ENCODE measurements around the gene CHMP3. TPM values are rescaled to one million over a fixed set of nuclear protein-coding genes. Genes with fewer than 3 reads are reported as not detected.

The CHMP3 gene
- 149 TPM for total RNA-seq
- long read RNA-seq, transcript CHMP3-201 (6 exons, 3,171 nt) = major isoform, 168 of 195 reads
- long read RNA-seq, partial matches to known transcripts = 1 of 195 reads
- long read RNA-seq, other reads (novel, unspliced or antisense) = 25 of 195 reads

- Histone ChIP-seq H3K9me3 (replicated peaks) (no peaks in the 10 kb centered on the region), H3K4me1 (peaks cover 59% of the 10 kb centered on the region), H3K36me3 (no peaks in the 10 kb centered on the region), H3K27me3 (ENCODE audit: low read depth) (no peaks in the 10 kb centered on the region), H3K4me3 (peak within 1 kb of the TSS; percentile 81), H3K27ac (replicated peaks) (peak within 1 kb of the TSS; percentile 99)
- peak; percentile 96 for DNase-seq
- TF ChIP-seq CTCF (IDR thresholded peaks at IDR 0.05; ENCODE audit: borderline replicate concordance) = no peak
- intact Hi-C loops (cut with micrococcal nuclease) = no loop called here
These were observed at the start of gene CHMP3 for GRCh38 chr2:86562922-86563649. Gene CHMP3, minus strand, starts transcription at chr2:86563443. Its CDS starts 95 bp downstream, at chr2:86563348.

GRCh38 chr2:86610871-86611270, 47.6 kb upstream of the CHMP3 start:
- Histone ChIP-seq H3K4me1 (peaks cover 24% of the 10 kb centered on the region), H3K36me3 (peaks cover 95% of the 10 kb centered on the region), H3K4me3 (no peak overlapping the region), H3K27ac (replicated peaks) (no peak overlapping the region), H3K27me3 (ENCODE audit: low read depth) (no peaks in the 10 kb centered on the region), H3K9me3 (replicated peaks) (no peaks in the 10 kb centered on the region)
- DNase-seq = no peak
- TF ChIP-seq CTCF (IDR thresholded peaks at IDR 0.05; ENCODE audit: borderline replicate concordance) = no peak
- intact Hi-C loops (cut with micrococcal nuclease) = no loop called here

- H3K4me1 ChIP-seq = peaks cover 19% of the 10 kb centered on the region
- H3K27ac ChIP-seq (replicated peaks) = peak overlapping the region; percentile 25
- peaks cover 96% of the 10 kb centered on the region for H3K36me3 ChIP-seq
- intact Hi-C loops (cut with micrococcal nuclease) = no loop called here
- H3K27me3 ChIP-seq (ENCODE audit: low read depth) = no peaks in the 10 kb centered on the region
- TF ChIP-seq CTCF (IDR thresholded peaks at IDR 0.05; ENCODE audit: borderline replicate concordance) = no peak
- H3K4me3 ChIP-seq = no peak overlapping the region
- H3K9me3 ChIP-seq (replicated peaks) = no peaks in the 10 kb centered on the region
- DNase-seq = no peak
These were observed 45.7 kb upstream of the CHMP3 start for GRCh38 chr2:86608832-86609410.

GRCh38 chr2:86603905-86604304, 40.7 kb upstream of the CHMP3 start:
- peaks cover 9% of the 10 kb centered on the region for H3K4me1 ChIP-seq
- DNase-seq = no peak
- intact Hi-C loops (cut with micrococcal nuclease) = no loop called here
- H3K27ac ChIP-seq (replicated peaks) = no peak overlapping the region
- peaks cover 62% of the 10 kb centered on the region for H3K36me3 ChIP-seq
- no peaks in the 10 kb centered on the region for H3K27me3 ChIP-seq (ENCODE audit: low read depth)
- H3K9me3 ChIP-seq (replicated peaks) = no peaks in the 10 kb centered on the region
- no peak overlapping the region for H3K4me3 ChIP-seq
- TF ChIP-seq CTCF (IDR thresholded peaks at IDR 0.05; ENCODE audit: borderline replicate concordance) = no peak

- intact Hi-C loops (cut with micrococcal nuclease) = no loop called here
- TF ChIP-seq CTCF (IDR thresholded peaks at IDR 0.05; ENCODE audit: borderline replicate concordance) = no peak
- Histone ChIP-seq H3K27ac (replicated peaks) (peak overlapping the region; percentile 9), H3K4me3 (no peak overlapping the region), H3K4me1 (peaks cover 35% of the 10 kb centered on the region), H3K9me3 (replicated peaks) (no peaks in the 10 kb centered on the region), H3K36me3 (peaks cover 13% of the 10 kb centered on the region), H3K27me3 (ENCODE audit: low read depth) (no peaks in the 10 kb centered on the region)
- no peak for DNase-seq
These were observed 35.7 kb upstream of the CHMP3 start for GRCh38 chr2:86598966-86599365.
